Heart left ventricle (tissue), 13 donors: Measurements from ENCODE around the gene ADGRG7.

ENCODE experiments used
- CTCF ChIP-seq, 12 donors: fragments of 200-600 bp; sonication (generic) in 4 of 12; IDR thresholded peaks; one replicate each; pipeline versions ENCODE4 v1.5.0 to v1.8.0; 2018 to 2022; ENCODE audit warnings: antibody characterized with exemption in 12 of 12, mild to moderate bottlenecking in 5 of 12
- POLR2A ChIP-seq, 2 donors: fragments of 450-650 bp; IDR thresholded peaks; one replicate each; pipeline ENCODE4 v1.6.1; 2017; ENCODE audit warnings: antibody characterized with exemption in 2 of 2, mild to moderate bottlenecking in 2 of 2, moderate library complexity in 2 of 2
- donor health status: ischemic (EF 13 %, LVEDD 7.1; RV severe dilation, severe dysfunction).
- donor health status: DM: no; HTN: yes; CAD: no.
- donor health status: DM: no; HTN: no; CAD: no.
- donor health status: ischemic (EF 25% LVEDD 6.9; RV normal size, moderate dysfunction).
- donor health status: ischemic (EF 25% LVEDD 5.7; RV mildly dilated, moderate dysfunction).
- donor health status: ischemic (EF 35%, LVEDD 5.7; RV mildly dilated, moderate dysfunction).
- donor health status: nonischemic (EF 11% LVEDD 7.7; RV severe dilation, severe dysfunction).
- donor health status: DM: yes; HTN: yes; CAD: no.
- donor health status: PGD.
- donor health status: ischemic (EF 29% LVEDD 5.4; RV normal size, mild dysfunction).
- donor health status: nonischemic (EF 23%, LVEDD 6.1; RV moderate dilation, normal function).

GRCh38 chr3:100708644-100708988 is 99.2 kb downstream of the ADGRG7 start:
- TF ChIP-seq CTCF (IDR thresholded peaks at IDR 0.05), result no peak
- no peak for TF ChIP-seq POLR2A (IDR thresholded peaks at IDR 0.05)
